Duodenal mucosa (tissue), 2 donors: ENCODE data around the gene ERVK3-1.
"Not testable (repeated sequence)": the region's sequence is repeated elsewhere in the genome, so short reads cannot be mapped to it uniquely, and the experiment has no call there.

ENCODE experiments used
- H3K27ac ChIP-seq: one replicate; pipeline ENCODE4 v1.7.0; 2013; ENCODE audit warnings: low read depth, low read length
- H3K27me3 ChIP-seq, 2 donors: one replicate each; pipeline ENCODE4 v1.7.0; 2013; ENCODE audit warnings: low read length in 2 of 2, control low read depth in 1 of 2; ENCODE audit not compliant: insufficient read depth in 2 of 2, control insufficient read depth in 1 of 2
- H3K36me3 ChIP-seq, 2 donors: one replicate each; pipeline ENCODE4 v1.7.0; 2013; ENCODE audit warnings: low read length in 2 of 2, control low read depth in 1 of 2; ENCODE audit not compliant: insufficient read depth in 2 of 2, control insufficient read depth in 1 of 2
- H3K4me1 ChIP-seq, 2 donors: one replicate each; pipeline ENCODE4 v1.7.0; 2013; ENCODE audit warnings: low read length in 2 of 2, control low read depth in 1 of 2; ENCODE audit not compliant: insufficient read depth in 2 of 2, control insufficient read depth in 1 of 2
- H3K4me3 ChIP-seq, 2 donors: one replicate each; pipeline ENCODE4 v1.7.0; 2013; ENCODE audit warnings: low read length in 2 of 2, low read depth in 1 of 2
- H3K9ac ChIP-seq, 2 donors: one replicate each; pipeline ENCODE4 v1.7.0; 2013; ENCODE audit warnings: low read length in 2 of 2, low read depth in 1 of 2
- H3K9me3 ChIP-seq, 2 donors: one replicate each; pipeline ENCODE4 v1.7.0; 2013; ENCODE audit warnings: low read length in 2 of 2, control low read depth in 1 of 2; ENCODE audit not compliant: control insufficient read depth in 1 of 2

ERVK3-1 gene, protein sequence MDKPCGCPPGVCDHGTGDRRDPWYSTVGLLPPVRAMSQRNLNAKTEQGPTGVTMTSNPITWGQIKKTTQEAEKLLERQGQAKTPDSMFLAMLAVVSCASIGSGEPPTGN

DNA sequence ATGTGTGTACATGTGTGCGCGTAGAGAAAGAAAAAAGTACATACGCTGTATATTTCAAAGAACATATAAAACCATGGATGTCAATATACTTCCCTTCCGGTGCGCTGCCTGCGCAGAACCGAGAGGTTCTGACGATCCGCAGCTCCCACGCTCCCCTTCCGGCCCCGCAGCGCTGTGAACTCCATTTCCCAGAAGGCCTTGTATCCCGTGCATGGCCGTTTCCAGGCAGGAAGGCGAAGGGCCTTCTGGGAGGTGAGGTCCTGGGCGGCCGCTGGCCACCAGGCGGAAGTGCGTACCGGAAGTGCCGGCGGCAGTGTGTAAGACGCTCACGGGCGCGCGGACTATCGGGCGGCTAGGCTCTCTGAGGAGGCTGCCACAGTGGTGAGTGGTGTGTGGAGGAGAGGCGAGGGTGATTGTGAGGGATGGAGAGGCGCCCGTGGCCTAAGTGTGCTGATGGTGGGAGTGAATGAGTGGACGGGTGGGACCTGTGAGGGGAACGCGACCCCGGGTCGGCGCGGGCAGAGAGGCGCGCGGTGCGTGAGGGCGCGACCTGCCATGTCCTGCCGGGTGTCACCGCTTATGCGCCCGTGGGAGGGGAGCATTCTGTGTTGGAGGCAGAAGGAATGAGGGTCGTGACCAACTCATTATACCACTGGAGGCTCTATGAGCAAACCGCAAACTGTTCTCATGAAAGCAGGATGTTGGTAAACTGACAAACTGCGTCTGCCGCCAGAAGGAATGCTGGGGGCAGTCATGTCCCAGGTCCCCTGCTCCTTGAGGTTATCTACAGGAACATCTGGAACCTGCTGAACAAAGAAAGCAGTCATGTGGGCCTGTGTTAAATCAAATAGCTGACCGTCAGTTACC, at the start of gene ERVK3-1:
ERVK3-1 (plus strand) TSS at position 313 of the 867 bp plus-strand sequence. CDS start 6,792 bp downstream, outside the sequence.
- Histone ChIP-seq H3K4me1 (peaks cover 6 to 22% of the 10 kb centered on the region in 2 donors), H3K9me3 (peaks cover 0 to 6% of the 10 kb centered on the region in 2 donors), H3K27ac (peak within 1 kb of the TSS; percentile 79), H3K27me3 (no peaks in the 10 kb centered on the region), H3K36me3 (peaks cover 31 to 37% of the 10 kb centered on the region in 2 donors), H3K9ac (peak within 1 kb of the TSS; percentile 80 to 92), H3K4me3 (peak within 1 kb of the TSS; percentile 90 to 98)

DNA sequence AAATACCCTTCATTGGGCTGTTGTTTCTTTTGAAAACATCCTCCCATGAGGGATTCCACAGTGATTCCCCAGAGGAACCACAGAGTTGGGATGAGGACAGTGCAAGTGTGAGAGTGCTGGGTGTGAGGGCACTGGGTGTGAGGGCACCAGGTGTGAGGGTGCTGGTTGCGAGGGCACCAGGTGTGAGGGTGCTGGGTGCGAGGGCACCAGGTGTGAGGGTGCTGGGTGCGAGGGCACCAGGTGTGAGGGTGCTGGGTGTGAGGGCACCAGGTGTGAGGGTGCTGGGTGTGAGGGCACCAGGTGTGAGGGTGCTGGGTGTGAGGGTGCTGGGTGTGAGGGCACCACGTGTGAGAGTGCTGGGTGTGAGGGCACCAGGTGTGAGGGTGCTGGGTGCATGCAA, 46.9 kb upstream of the ERVK3-1 start:
- not testable (repeated sequence) for H3K27ac ChIP-seq, H3K9ac ChIP-seq, H3K27me3 ChIP-seq, H3K4me1 ChIP-seq
- H3K9me3 ChIP-seq = peaks cover 86 to 90% of the 10 kb centered on the region in 2 donors
- peaks cover 65 to 92% of the 10 kb centered on the region in 2 donors for H3K36me3 ChIP-seq
- peak overlapping the region; percentile 30 to 51 for H3K4me3 ChIP-seq

DNA sequence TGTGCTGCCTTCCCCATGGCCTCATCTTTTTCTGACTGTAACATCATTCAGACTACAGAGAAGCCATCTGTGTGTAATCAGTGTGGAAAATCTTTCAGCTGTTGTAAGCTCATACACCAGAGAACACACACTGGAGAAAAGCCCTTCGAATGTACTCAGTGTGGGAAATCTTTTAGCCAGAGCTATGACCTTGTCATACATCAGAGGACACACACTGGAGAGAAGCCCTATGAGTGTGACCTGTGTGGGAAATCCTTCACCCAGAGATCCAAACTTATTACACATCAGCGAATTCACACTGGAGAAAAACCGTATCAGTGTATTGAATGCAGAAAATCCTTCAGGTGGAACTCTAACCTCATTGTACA, 43.6 kb upstream of the ERVK3-1 start:
- Histone ChIP-seq H3K27me3 (no peaks in the 10 kb centered on the region), H3K36me3 (peaks cover 60 to 72% of the 10 kb centered on the region in 2 donors), H3K4me3 (peak overlapping the region; percentile 41 to 43), H3K9me3 (peaks cover 88 to 90% of the 10 kb centered on the region in 2 donors), H3K27ac (no peak overlapping the region), H3K9ac (no peak overlapping the region), H3K4me1 (no peaks in the 10 kb centered on the region)

DNA sequence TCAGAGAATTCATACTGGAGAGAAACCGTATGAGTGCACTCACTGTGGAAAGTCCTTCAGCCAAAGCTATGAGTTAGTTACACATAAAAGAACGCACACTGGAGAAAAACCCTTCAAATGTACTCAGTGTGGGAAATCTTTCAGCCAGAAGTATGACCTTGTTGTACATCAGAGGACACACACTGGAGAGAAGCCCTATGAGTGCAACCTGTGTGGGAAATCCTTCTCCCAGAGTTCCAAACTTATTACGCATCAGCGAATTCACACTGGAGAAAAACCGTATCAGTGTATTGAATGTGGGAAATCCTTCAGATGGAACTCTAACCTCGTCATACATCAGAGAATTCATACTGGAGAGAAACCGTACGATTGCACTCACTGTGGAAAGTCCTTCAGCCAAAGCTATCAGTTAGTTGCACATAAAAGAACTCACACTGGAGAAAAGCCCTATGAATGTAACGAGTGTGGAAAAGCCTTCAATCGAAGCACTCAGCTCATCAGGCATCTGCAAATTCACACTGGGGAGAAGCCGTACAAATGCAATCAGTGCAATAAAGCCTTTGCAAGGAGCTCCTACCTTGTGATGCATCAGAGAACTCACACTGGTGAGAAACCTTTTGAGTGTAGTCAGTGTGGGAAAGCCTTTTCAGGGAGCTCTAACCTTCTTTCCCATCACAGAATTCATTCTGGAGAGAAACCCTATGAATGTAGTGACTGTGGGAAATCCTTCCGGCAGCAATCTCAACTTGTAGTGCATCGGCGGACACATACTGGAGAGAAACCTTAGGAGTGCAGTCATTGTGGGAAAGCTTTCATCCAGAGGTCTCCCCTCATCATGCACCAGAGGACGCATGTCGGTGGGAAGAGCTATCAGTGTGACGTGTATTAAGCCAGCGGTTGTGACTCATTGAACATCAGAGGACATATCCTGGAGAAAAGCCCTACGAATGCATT, 42.9 kb upstream of the ERVK3-1 start:
- Histone ChIP-seq H3K27ac (no peak overlapping the region), H3K27me3 (no peaks in the 10 kb centered on the region), H3K4me3 (peak overlapping the region; percentile 41 to 43), H3K9me3 (peaks cover 90 to 95% of the 10 kb centered on the region in 2 donors), H3K4me1 (no peaks in the 10 kb centered on the region), H3K36me3 (peaks cover 58 to 69% of the 10 kb centered on the region in 2 donors), H3K9ac (no peak overlapping the region)

DNA sequence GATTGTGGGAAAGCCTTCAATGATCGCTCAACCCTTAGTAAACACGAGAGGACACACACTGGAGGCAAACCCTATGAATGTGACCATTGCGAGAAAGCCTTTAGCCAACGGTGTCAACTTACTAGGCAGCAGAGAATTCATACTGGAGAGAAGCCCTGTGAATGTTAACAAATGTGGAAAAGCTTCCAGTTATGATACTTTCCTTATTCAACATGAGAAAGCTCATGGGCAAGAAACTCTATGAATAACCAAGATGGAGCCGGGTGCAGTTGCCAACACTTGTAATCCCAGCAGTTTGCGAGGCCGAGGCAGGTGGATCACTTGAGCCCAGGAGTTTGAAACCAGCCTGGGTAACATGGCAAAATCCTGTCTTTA, 42.3 kb upstream of the ERVK3-1 start:
- H3K4me3 ChIP-seq = peak overlapping the region; percentile 41 to 43
- H3K36me3 ChIP-seq = peaks cover 52 to 62% of the 10 kb centered on the region in 2 donors
- H3K4me1 ChIP-seq = no peaks in the 10 kb centered on the region
- no peak overlapping the region for H3K9ac ChIP-seq
- H3K9me3 ChIP-seq = peaks cover 83 to 89% of the 10 kb centered on the region in 2 donors
- no peak overlapping the region for H3K27ac ChIP-seq
- H3K27me3 ChIP-seq = no peaks in the 10 kb centered on the region

DNA sequence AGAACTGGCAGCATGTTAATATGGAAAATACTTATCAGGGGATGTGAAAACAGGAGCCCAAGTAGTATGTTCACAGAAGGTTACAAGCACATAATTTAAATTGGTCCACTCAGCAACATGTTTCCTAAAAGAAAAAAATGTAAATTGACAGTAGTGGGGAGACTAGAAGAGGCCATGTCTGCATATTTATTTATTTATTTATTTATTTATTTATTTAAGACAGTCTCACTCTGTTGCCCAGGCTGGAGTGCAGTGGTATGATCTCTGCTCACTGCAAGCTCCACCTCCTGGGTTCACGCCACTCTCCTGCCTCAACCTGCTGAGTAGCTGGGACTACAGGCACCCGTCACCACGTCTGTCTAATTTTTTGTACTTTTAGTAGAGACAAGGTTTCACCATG, 40.1 kb upstream of the ERVK3-1 start:
- Histone ChIP-seq H3K4me1 (no peaks in the 10 kb centered on the region), H3K27ac (no peak overlapping the region), H3K9ac (no peak overlapping the region), H3K36me3 (peaks cover 36 to 40% of the 10 kb centered on the region in 2 donors), H3K4me3 (peak overlapping the region in 1 of 2 donors; percentile 28), H3K9me3 (peaks cover 76 to 80% of the 10 kb centered on the region in 2 donors), H3K27me3 (no peaks in the 10 kb centered on the region)

DNA sequence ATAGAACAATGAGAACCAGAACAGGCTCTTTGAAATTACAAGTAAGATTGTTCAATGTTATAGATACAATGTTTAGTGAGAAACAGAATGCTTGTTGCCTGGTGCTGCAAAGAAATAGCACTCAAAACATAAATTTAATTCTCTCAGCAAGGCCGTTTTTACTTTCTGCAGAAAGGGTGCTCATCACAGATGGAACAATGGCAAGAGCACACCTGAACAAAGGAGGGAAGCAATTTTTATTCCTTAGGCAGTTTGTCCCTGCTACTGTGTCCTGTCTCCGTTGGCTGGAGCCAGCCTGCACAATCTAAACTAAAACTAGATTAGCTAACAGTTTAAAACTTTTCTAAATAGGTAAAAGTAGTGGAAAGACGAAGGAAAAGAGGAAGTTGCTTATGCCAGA, 36.8 kb upstream of the ERVK3-1 start:
- peaks cover 13 to 15% of the 10 kb centered on the region in 2 donors for H3K36me3 ChIP-seq
- peaks cover 65 to 68% of the 10 kb centered on the region in 2 donors for H3K9me3 ChIP-seq
- H3K4me3 ChIP-seq = no peak overlapping the region
- no peak overlapping the region for H3K9ac ChIP-seq
- H3K27me3 ChIP-seq = no peaks in the 10 kb centered on the region
- no peaks in the 10 kb centered on the region for H3K4me1 ChIP-seq
- H3K27ac ChIP-seq = no peak overlapping the region

DNA sequence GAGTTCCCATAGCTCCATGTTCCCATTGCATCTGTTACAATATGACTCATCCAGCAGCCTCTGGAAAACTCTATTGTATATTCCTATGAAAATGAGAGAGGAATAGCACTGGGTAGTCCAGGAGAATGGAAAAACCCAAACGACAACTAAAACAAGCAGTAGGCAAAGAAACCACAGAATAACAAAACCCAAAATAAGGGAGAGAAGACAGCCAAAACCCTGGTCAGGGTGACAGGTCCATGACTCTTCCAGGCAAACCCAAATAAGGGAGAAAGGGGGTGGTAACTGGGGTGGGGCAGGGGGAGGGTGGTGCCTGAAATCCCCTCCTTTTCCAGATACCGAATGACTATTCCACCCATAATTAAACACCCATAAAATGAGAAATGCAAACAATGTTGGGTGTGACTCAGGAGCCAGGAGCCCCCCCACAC, 30.4 kb upstream of the ERVK3-1 start:
- H3K9me3 ChIP-seq = peaks cover 28 to 39% of the 10 kb centered on the region in 2 donors

DNA sequence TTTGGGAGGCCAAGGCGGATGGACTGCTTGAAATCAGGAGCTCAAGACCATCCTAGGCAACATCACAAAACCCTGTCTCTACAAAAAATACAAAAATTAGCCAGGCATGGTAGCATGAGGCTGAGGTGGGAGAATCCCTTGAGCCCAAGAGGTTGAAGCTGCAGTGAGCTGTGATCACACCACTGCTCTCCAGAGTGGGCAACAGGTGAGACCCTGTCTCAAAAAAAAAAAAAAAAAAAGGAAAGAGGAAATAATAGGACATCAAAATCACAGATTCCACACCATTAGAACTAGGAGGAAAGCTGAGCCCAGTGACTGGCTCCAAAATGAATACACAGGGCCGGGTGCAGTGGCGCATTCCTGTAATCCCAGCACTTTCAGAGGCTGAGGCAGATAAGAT, 29.6 kb upstream of the ERVK3-1 start:
- Histone ChIP-seq H3K9me3 (peaks cover 22 to 36% of the 10 kb centered on the region in 2 donors), H3K27ac (no peak overlapping the region), H3K4me1 (peaks cover 9 to 10% of the 10 kb centered on the region in 2 donors), H3K9ac (no peak overlapping the region), H3K27me3 (no peaks in the 10 kb centered on the region), H3K36me3 (peaks cover 4 to 9% of the 10 kb centered on the region in 2 donors), H3K4me3 (no peak overlapping the region)

More for the DNA sequence above, 30.4 kb upstream of the ERVK3-1 start:
- H3K27ac ChIP-seq = no peak overlapping the region
- H3K27me3 ChIP-seq = no peaks in the 10 kb centered on the region
- peaks cover 4 to 9% of the 10 kb centered on the region in 2 donors for H3K36me3 ChIP-seq
- no peak overlapping the region for H3K4me3 ChIP-seq
- H3K9ac ChIP-seq = no peak overlapping the region
- H3K4me1 ChIP-seq = peaks cover 6% of the 10 kb centered on the region in 2 donors
